GM18517 (cell line): ENCODE results near the gene DGKD.

Experiments used
- ATAC-seq: cut with Tn5 transposase; IDR thresholded peaks from one replicate; pipeline ENCODE4 v1.9.1; 2021; ENCODE audit warnings: mild to moderate bottlenecking, moderate library complexity; ENCODE audit not compliant: unreplicated experiment

The DGKD gene

GRCh38 chr2:233409286-233409991 is 55.1 kb downstream of the DGKD start:
- no peak for ATAC-seq

GRCh38 chr2:233410196-233410760 is 56.0 kb downstream of the DGKD start:
- no peak for ATAC-seq

GRCh38 chr2:233411162-233411561 is 56.9 kb downstream of the DGKD start:
- ATAC-seq = no peak

- no peak for ATAC-seq
Observed at GRCh38 chr2:233412405-233412804, 58.1 kb downstream of the DGKD start.

- no peak for ATAC-seq
Observed at GRCh38 chr2:233413046-233413445, 58.8 kb downstream of the DGKD start.

- no peak for ATAC-seq
Observed at GRCh38 chr2:233413559-233414272, 59.4 kb downstream of the DGKD start.

GRCh38 chr2:233414273-233414654 is 60.0 kb downstream of the DGKD start:
- no peak for ATAC-seq

- ATAC-seq = no peak
Observed at GRCh38 chr2:233414777-233415570, 60.7 kb downstream of the DGKD start.

- no peak for ATAC-seq
Observed at GRCh38 chr2:233416199-233416598, 61.9 kb downstream of the DGKD start.

GRCh38 chr2:233416706-233417105 is 62.4 kb downstream of the DGKD start:
- ATAC-seq = no peak

GRCh38 chr2:233417282-233417681 is 63.0 kb downstream of the DGKD start:
- ATAC-seq = no peak

GRCh38 chr2:233418052-233418760 is 63.9 kb downstream of the DGKD start:
- no peak for ATAC-seq

- ATAC-seq = peak; percentile 46
Observed at GRCh38 chr2:233418761-233419546, 64.7 kb downstream of the DGKD start.

- ATAC-seq = no peak
Observed at GRCh38 chr2:233419602-233420391, 65.5 kb downstream of the DGKD start.

GRCh38 chr2:233421091-233421816 is 67.0 kb downstream of the DGKD start:
- no peak for ATAC-seq

- ATAC-seq = no peak
Observed at GRCh38 chr2:233422050-233422639, 67.9 kb downstream of the DGKD start.

GRCh38 chr2:233422649-233423551 is 68.6 kb downstream of the DGKD start:
- ATAC-seq = no peak
